NT2/D1 (cell line): ENCODE results near the gene IRAG1.

ENCODE experiments used
- DNase-seq: peaks from one replicate; pipeline ENCODE4 v3.0.0-alpha.2; 2011; ENCODE audit warnings: low read depth, low spot score
- H3K27me3 ChIP-seq: 2 replicates; pipeline ENCODE4 v1.6.0; 2011; ENCODE audit warnings: mild to moderate bottlenecking; ENCODE audit not compliant: insufficient read length, insufficient read depth
- H3K36me3 ChIP-seq: 2 replicates; pipeline ENCODE4 v1.6.1; 2011; ENCODE audit warnings: mild to moderate bottlenecking, low read length, mixed read lengths; ENCODE audit not compliant: insufficient read depth, insufficient read length
- H3K4me1 ChIP-seq: 2 replicates; pipeline ENCODE4 v1.5.1; 2011; ENCODE audit not compliant: insufficient read depth, insufficient read length
- H3K4me3 ChIP-seq: 2 replicates; pipeline ENCODE4 v1.5.1; 2011; ENCODE audit warnings: low read depth; ENCODE audit not compliant: insufficient read length
- H3K9ac ChIP-seq: 2 replicates; pipeline ENCODE4 v1.6.0; 2011; ENCODE audit warnings: low read depth; ENCODE audit not compliant: insufficient read length
- H3K9me3 ChIP-seq: 2 replicates; pipeline ENCODE4 v1.5.1; 2011; ENCODE audit warnings: mild to moderate bottlenecking, low read length; ENCODE audit not compliant: insufficient read depth
- SUZ12 ChIP-seq: IDR thresholded peaks from 2 replicates; pipeline ENCODE4 v1.6.1; 2011; ENCODE audit not compliant: insufficient read length, insufficient read depth; ENCODE audit errors: extremely low read depth
- YY1 ChIP-seq: IDR thresholded peaks from 2 replicates; pipeline ENCODE4 v1.6.1; 2011; ENCODE audit not compliant: insufficient read length, insufficient read depth
- ZNF274 ChIP-seq: IDR thresholded peaks from 2 replicates; pipeline ENCODE4 v1.6.1; 2011; ENCODE audit warnings: mild to moderate bottlenecking, low read depth, low read length

Gene IRAG1

DNA sequence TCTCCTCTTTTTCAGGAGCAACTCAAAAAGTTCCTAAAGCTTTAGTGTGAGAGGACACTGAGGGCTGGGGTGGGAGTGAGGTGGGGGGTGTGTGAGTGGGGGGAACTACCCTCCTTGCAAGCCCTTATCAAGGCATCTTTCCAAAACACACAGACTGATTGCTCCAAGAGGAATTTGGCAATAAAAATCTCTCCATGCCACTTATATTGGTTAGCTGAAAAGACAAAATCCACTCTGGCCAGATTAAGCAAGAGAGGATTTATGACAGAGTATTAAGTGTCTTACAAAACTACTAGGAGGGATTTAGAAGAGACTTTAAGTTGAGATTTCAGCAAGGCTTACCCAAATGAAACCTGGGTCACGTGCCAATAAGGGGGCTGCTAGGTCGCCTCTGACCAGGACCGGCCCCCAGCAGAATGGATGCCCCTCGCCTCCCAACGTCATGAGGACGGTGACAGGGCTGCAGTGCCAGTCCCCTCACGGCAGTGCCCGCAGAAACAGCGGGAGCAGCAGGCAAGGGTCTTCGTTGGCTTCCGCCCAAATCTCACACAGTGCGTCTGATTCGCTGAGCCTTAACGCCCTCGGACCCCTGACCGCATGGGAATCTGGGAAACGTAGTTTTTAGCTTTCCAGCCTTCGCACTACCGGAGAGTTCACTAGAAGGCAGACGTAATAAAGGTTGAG, 35.4 kb upstream of the IRAG1 start:
- no peak for TF ChIP-seq ZNF274
- TF ChIP-seq SUZ12, result no peak
- Histone ChIP-seq H3K36me3 (no peaks in the 10 kb centered on the region), H3K27me3 (no peaks in the 10 kb centered on the region), H3K9ac (peak overlapping the region; percentile 42), H3K9me3 (no peaks in the 10 kb centered on the region), H3K4me3 (peak overlapping the region; percentile 38), H3K4me1 (no peaks in the 10 kb centered on the region)
- DNase-seq, result peak; percentile 15

DNA sequence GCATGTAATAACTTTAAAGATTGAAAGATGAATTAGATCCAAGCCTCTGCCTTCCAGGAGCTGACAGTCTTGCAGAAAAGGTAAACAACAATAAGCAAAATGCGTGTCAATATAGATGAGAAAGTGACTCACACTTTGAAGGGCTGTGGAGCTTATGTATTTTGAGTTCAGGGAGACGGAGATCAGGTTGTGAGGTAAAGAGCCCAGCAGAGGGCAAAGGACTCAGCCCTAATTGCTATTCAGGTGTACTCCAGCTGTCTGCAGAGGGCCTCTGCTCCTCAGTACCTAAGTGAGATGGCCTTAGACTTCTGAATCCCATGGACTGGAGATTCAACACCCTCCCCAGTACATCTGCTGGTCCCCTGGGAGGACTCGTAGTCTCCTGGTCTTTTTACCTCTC, 34.6 kb upstream of the IRAG1 start:
- Histone ChIP-seq H3K4me1 (no peaks in the 10 kb centered on the region), H3K9me3 (no peaks in the 10 kb centered on the region)
- no peak for DNase-seq

GRCh38 chr11:10727146-10727851, 33.7 kb upstream of the IRAG1 start:
- no peak overlapping the region for H3K9ac ChIP-seq
- no peaks in the 10 kb centered on the region for H3K9me3 ChIP-seq
- TF ChIP-seq ZNF274 (no peak), SUZ12 (no peak), YY1 (no peak)
- no peaks in the 10 kb centered on the region for H3K27me3 ChIP-seq
- no peak overlapping the region for H3K4me3 ChIP-seq
- no peaks in the 10 kb centered on the region for H3K36me3 ChIP-seq
- DNase-seq, result no peak
- H3K4me1 ChIP-seq, result no peaks in the 10 kb centered on the region

More for the DNA sequence above, 34.6 kb upstream of the IRAG1 start:
- TF ChIP-seq YY1, result no peak
- no peak for TF ChIP-seq SUZ12
- TF ChIP-seq ZNF274, result no peak
- no peaks in the 10 kb centered on the region for H3K27me3 ChIP-seq
- H3K4me3 ChIP-seq, result no peak overlapping the region
- H3K9ac ChIP-seq, result no peak overlapping the region
- H3K36me3 ChIP-seq, result no peaks in the 10 kb centered on the region

- no peak for TF ChIP-seq SUZ12
- TF ChIP-seq YY1, result no peak
- no peak for TF ChIP-seq ZNF274
- no peak for DNase-seq
- Histone ChIP-seq H3K9ac (no peak overlapping the region), H3K36me3 (no peaks in the 10 kb centered on the region), H3K9me3 (no peaks in the 10 kb centered on the region), H3K27me3 (no peaks in the 10 kb centered on the region), H3K4me1 (no peaks in the 10 kb centered on the region), H3K4me3 (no peak overlapping the region)
Observed at GRCh38 chr11:10725907-10726253, 32.3 kb upstream of the IRAG1 start.

DNA sequence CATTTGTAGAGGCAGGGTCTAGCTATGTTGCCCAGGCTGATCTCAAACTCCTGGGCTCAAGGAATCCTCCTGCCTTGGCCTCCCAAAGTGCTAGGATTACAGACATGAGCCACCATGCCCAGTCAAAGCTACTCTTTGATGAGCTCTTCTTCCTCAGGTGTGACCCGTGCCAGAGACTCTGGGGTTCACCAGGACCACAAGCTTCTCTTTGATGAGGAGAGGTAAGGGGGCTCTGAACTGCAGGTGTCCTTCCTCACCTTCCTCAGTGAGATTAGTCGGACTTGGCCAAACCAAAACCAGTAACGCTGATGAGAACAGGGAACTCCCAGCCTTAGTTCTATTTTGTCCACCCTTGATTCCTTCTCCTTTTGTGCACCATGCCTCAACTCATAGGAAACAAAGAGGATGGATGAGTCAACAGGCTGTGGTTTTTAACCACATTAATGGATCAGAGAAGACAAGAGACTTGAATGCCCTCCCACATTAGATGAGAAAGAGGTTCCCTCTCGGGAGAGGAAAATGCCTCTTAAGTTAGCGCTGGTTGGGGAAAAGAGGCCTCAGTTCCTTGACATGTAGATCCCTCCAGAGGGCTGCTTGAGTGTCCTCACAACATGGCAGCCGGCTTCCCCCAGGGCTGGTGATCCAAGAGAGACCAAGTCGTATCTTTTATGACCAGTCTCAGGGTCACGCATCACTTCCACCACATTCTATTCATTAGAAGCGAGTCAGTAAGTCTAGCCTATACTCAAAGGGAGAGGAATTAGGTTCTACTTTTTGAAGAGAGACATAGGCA, 31.8 kb upstream of the IRAG1 start:
- H3K9me3 ChIP-seq, result no peaks in the 10 kb centered on the region; the same call in 1 of the 2 replicates
- H3K4me3 ChIP-seq, result no peak overlapping the region
- no peak overlapping the region for H3K9ac ChIP-seq
- no peaks in the 10 kb centered on the region for H3K4me1 ChIP-seq
- H3K27me3 ChIP-seq, result no peaks in the 10 kb centered on the region
- H3K36me3 ChIP-seq, result no peaks in the 10 kb centered on the region
- no peak for DNase-seq
- TF ChIP-seq YY1 (no peak), SUZ12 (no peak), ZNF274 (no peak)

- Histone ChIP-seq H3K4me3 (no peak overlapping the region), H3K9me3 (no peaks in the 10 kb centered on the region; the same call in 1 of the 2 replicates), H3K27me3 (no peaks in the 10 kb centered on the region), H3K4me1 (no peaks in the 10 kb centered on the region), H3K9ac (no peak overlapping the region), H3K36me3 (no peaks in the 10 kb centered on the region)
- no peak for DNase-seq
- TF ChIP-seq ZNF274 (no peak), SUZ12 (no peak), YY1 (no peak)
Observed at GRCh38 chr11:10722307-10722706, 28.8 kb upstream of the IRAG1 start.

GRCh38 chr11:10720881-10721376, 27.4 kb upstream of the IRAG1 start:
- no peak for TF ChIP-seq ZNF274
- TF ChIP-seq SUZ12, result no peak
- TF ChIP-seq YY1, result no peak

More at GRCh38 chr11:10720881-10721376, 27.4 kb upstream of the IRAG1 start:
- DNase-seq, result no peak
- Histone ChIP-seq H3K9ac (no peak overlapping the region), H3K9me3 (no peaks in the 10 kb centered on the region; the same call in 1 of the 2 replicates), H3K4me3 (no peak overlapping the region), H3K4me1 (no peaks in the 10 kb centered on the region), H3K27me3 (no peaks in the 10 kb centered on the region), H3K36me3 (no peaks in the 10 kb centered on the region)
